Natural killer cell (primary cell): ENCODE data around the gene UBAC1. TPM values are rescaled to one million over a fixed set of nuclear protein-coding genes. Genes with fewer than 3 reads are reported as not detected.

Experiments used
- ATAC-seq, 3 donors: fragments of 150-1000 bp in 2 of 3; fragments of 200-7000 bp in 1 of 3; cut with Tn5 transposase; 1 replicate in 1 of 3; 2 replicates in 2 of 3; pipeline ENCODE4 v1.10.0; 2021; ENCODE audit warnings: mild to moderate bottlenecking in 2 of 3, moderate library complexity in 2 of 3
- DNase-seq, 2 donors: peaks; one replicate each; pipeline versions ENCODE4 v3.0.0 to v3.0.0-alpha.2; 2013 to 2021; ENCODE audit warnings: mixed read lengths in 1 of 2
- H3K27ac ChIP-seq: one replicate; pipeline ENCODE4 v1.5.1; 2013; ENCODE audit warnings: mild to moderate bottlenecking, low read length
- H3K27me3 ChIP-seq: one replicate; pipeline ENCODE4 v1.6.1; 2013; ENCODE audit warnings: low read length; ENCODE audit not compliant: control insufficient read depth, insufficient read depth
- H3K36me3 ChIP-seq: one replicate; pipeline ENCODE4 v1.6.1; 2013; ENCODE audit warnings: low read length; ENCODE audit not compliant: control insufficient read depth, insufficient read depth
- H3K4me1 ChIP-seq: one replicate; pipeline ENCODE4 v1.6.1; 2013; ENCODE audit warnings: low read length; ENCODE audit not compliant: control insufficient read depth, insufficient read depth
- H3K4me3 ChIP-seq: one replicate; pipeline ENCODE4 v1.5.1; 2013; ENCODE audit warnings: low read length
- H3K9me3 ChIP-seq: one replicate; pipeline ENCODE4 v1.6.1; 2013; ENCODE audit warnings: low read length; ENCODE audit not compliant: control insufficient read depth, insufficient read depth
- H3K27ac Mint-ChIP-seq, 2 donors: one replicate each; pipeline ENCODE4 v1.8.0; 2022; ENCODE audit warnings: mild to moderate bottlenecking in 2 of 2, mixed read lengths in 2 of 2, moderate library complexity in 1 of 2
- H3K27me3 Mint-ChIP-seq, 2 donors: one replicate each; pipeline ENCODE4 v1.8.0; 2022; ENCODE audit warnings: low read depth in 2 of 2, mixed read lengths in 2 of 2
- H3K36me3 Mint-ChIP-seq: one replicate; pipeline ENCODE4 v1.8.0; 2022; ENCODE audit warnings: mixed read lengths
- H3K4me1 Mint-ChIP-seq, 2 donors: one replicate each; pipeline ENCODE4 v1.8.0; 2022; ENCODE audit warnings: mixed read lengths in 2 of 2
- H3K4me3 Mint-ChIP-seq: one replicate; pipeline ENCODE4 v1.8.0; 2022; ENCODE audit warnings: mild to moderate bottlenecking, moderate library complexity, mixed read lengths
- H3K9me3 Mint-ChIP-seq, 2 donors: one replicate each; pipeline ENCODE4 v1.8.0; 2022; ENCODE audit warnings: mixed read lengths in 2 of 2
- WGBS: methylation state at CpG from one replicate; pipeline ENCODE4 v1.1.7; 2013; ENCODE audit warnings: missing lambda C conversion rate; ENCODE audit not compliant: insufficient coverage; 5-methylcytosine and 5-hydroxymethylcytosine counted together
- intact Hi-C: fragments of 100-400 bp; cut with micrococcal nuclease; formaldehyde crosslinking; loops from one replicate; pipeline ENCODE4 v1.14.2; 2022
- total RNA-seq, 4 donors: library from RNA; stranded (reverse); fragments of 120-200 nt in 1 of 4; gene quantifications; one replicate each; pipeline versions ENCODE4 v1.2.3 to v1.2.4, GENCODE V29; 2013 to 2022
- TF ChIP-seq, protein P1 (sequence below): fragments of 200-600 bp; IDR thresholded peaks from one replicate; pipeline ENCODE4 v1.8.0; 2022; ENCODE audit warnings: antibody characterized with exemption

UBAC1 gene
- total RNA-seq, 3 donors from 2014 or later (not counting 1 experiment from before 2014, with no cell fraction given) = 22.7 to 31.8 (median 27.6) TPM

DNA sequence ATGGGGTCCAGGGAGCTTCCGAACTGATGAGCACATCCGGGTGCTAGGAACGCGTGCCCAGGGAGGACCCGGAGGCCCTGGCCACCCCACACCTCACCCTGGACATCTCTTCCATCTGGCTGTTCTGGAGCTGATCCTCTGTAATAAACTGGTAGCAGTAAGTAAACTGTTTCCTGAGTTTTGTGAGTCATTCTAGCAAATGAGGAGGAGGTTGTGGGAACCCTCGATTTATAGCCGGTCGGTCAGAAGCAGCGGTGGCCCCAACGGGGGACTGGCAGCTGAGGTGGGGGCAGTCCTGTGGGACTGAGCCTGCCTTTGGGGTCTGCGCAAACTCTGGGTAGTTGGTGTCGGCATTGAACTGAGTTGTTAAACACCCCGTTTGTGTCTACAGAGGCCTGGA lies 15.4 kb upstream of the UBAC1 start:
- Mint-ChIP-seq H3K4me3 (no peak overlapping the region), H3K9me3 (no peaks in the 10 kb centered on the region), H3K4me1 (peaks cover 0 to 11% of the 10 kb centered on the region in 2 donors), H3K27me3 (peaks cover 0 to 2% of the 10 kb centered on the region in 2 donors), H3K36me3 (no peaks in the 10 kb centered on the region), H3K27ac (no peak overlapping the region)
- Histone ChIP-seq H3K27ac (no peak overlapping the region), H3K36me3 (no peaks in the 10 kb centered on the region), H3K4me1 (peaks cover 24% of the 10 kb centered on the region), H3K27me3 (no peaks in the 10 kb centered on the region), H3K4me3 (no peak overlapping the region), H3K9me3 (no peaks in the 10 kb centered on the region)
- no peak for DNase-seq
- TF ChIP-seq, protein P1, sequence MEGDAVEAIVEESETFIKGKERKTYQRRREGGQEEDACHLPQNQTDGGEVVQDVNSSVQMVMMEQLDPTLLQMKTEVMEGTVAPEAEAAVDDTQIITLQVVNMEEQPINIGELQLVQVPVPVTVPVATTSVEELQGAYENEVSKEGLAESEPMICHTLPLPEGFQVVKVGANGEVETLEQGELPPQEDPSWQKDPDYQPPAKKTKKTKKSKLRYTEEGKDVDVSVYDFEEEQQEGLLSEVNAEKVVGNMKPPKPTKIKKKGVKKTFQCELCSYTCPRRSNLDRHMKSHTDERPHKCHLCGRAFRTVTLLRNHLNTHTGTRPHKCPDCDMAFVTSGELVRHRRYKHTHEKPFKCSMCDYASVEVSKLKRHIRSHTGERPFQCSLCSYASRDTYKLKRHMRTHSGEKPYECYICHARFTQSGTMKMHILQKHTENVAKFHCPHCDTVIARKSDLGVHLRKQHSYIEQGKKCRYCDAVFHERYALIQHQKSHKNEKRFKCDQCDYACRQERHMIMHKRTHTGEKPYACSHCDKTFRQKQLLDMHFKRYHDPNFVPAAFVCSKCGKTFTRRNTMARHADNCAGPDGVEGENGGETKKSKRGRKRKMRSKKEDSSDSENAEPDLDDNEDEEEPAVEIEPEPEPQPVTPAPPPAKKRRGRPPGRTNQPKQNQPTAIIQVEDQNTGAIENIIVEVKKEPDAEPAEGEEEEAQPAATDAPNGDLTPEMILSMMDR = no peak
- intact Hi-C loops = no loop called here
- ATAC-seq = no peak
- 76% methylated on average over 13 of the region's 13 CpGs for WGBS

DNA sequence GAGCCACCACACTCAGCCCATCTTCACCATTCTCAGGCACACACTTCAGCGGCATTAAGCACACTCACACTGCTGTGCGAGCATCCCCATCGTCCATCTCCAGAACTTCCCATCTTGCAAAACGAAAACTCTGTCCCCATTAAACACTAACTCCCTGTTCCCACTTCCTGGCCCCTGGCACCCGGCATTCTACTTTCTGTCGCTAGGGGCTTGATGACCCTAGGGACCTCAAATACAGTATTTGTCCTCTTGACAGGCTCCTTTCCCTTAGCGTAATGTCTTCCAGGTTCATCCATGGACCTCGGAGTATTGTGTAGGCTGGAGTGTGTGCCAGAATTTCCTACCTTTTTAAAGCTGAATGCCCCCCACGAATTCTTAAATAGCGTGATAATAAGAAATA lies 14.7 kb upstream of the UBAC1 start:
- no peak overlapping the region for H3K4me3 ChIP-seq
- H3K27me3 Mint-ChIP-seq = peaks cover 0 to 2% of the 10 kb centered on the region in 2 donors
- H3K4me3 Mint-ChIP-seq = no peak overlapping the region
- H3K9me3 Mint-ChIP-seq = no peaks in the 10 kb centered on the region
- TF ChIP-seq, protein P1 = no peak
- no peaks in the 10 kb centered on the region for H3K36me3 ChIP-seq
- DNase-seq = no peak
- ATAC-seq = no peak
- no peaks in the 10 kb centered on the region for H3K27me3 ChIP-seq
- peaks cover 24% of the 10 kb centered on the region for H3K4me1 ChIP-seq
- intact Hi-C loops = no loop called here
- H3K9me3 ChIP-seq = no peaks in the 10 kb centered on the region
- H3K27ac Mint-ChIP-seq = no peak overlapping the region
- H3K36me3 Mint-ChIP-seq = no peaks in the 10 kb centered on the region
- peaks cover 0 to 11% of the 10 kb centered on the region in 2 donors for H3K4me1 Mint-ChIP-seq
- 92% methylated on average over 10 of the region's 10 CpGs for WGBS
- H3K27ac ChIP-seq = no peak overlapping the region

- peaks cover 14% of the 10 kb centered on the region for H3K4me1 ChIP-seq
- H3K36me3 Mint-ChIP-seq = no peaks in the 10 kb centered on the region
- intact Hi-C loops = no loop called here
These were observed 13.0 kb upstream of the UBAC1 start for GRCh38 chr9:135974220-135974573.

More at GRCh38 chr9:135974220-135974573, 13.0 kb upstream of the UBAC1 start:
- peaks cover 0 to 2% of the 10 kb centered on the region in 2 donors for H3K27me3 Mint-ChIP-seq
- H3K27ac Mint-ChIP-seq = no peak overlapping the region
- H3K4me3 Mint-ChIP-seq = no peak overlapping the region
- WGBS = 81% methylated on average over 10 of the region's 10 CpGs
- Histone ChIP-seq H3K36me3 (no peaks in the 10 kb centered on the region), H3K27ac (no peak overlapping the region), H3K9me3 (no peaks in the 10 kb centered on the region), H3K4me3 (no peak overlapping the region), H3K27me3 (no peaks in the 10 kb centered on the region)
- H3K9me3 Mint-ChIP-seq = no peaks in the 10 kb centered on the region
- H3K4me1 Mint-ChIP-seq = peaks cover 0 to 10% of the 10 kb centered on the region in 2 donors
- no peak for DNase-seq
- TF ChIP-seq, protein P1 = no peak
- ATAC-seq = no peak
